Measurements from ENCODE around the gene ANKDD1B.

- no peak for TF ChIP-seq POLR2A (IDR thresholded peaks at IDR 0.05; ENCODE audit: low read depth)
- TF ChIP-seq CTCF (IDR thresholded peaks at IDR 0.05), result no peak
These were observed 42.3 kb downstream of the ANKDD1B start for GRCh38 chr5:75653521-75653920.

Data from esophagus muscularis mucosa (tissue), 3 donors.